Measurements from ENCODE around the gene SPDYC.

DNA sequence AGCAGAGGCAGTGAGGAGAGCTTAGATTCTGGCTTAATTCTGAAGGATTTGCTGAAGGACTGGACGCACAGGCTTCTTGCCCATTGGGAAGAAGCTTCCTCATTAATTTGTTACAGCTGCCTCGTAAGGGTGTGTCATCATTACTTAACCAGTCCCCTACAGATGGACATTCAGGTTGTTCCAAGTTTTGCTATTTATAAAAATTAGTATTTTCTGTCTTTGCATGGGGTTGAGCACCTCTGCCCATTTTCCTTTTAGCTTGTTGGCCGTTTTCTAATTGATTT lies 49.8 kb downstream of the SPDYC start:
- TF ChIP-seq, protein P1, sequence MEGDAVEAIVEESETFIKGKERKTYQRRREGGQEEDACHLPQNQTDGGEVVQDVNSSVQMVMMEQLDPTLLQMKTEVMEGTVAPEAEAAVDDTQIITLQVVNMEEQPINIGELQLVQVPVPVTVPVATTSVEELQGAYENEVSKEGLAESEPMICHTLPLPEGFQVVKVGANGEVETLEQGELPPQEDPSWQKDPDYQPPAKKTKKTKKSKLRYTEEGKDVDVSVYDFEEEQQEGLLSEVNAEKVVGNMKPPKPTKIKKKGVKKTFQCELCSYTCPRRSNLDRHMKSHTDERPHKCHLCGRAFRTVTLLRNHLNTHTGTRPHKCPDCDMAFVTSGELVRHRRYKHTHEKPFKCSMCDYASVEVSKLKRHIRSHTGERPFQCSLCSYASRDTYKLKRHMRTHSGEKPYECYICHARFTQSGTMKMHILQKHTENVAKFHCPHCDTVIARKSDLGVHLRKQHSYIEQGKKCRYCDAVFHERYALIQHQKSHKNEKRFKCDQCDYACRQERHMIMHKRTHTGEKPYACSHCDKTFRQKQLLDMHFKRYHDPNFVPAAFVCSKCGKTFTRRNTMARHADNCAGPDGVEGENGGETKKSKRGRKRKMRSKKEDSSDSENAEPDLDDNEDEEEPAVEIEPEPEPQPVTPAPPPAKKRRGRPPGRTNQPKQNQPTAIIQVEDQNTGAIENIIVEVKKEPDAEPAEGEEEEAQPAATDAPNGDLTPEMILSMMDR (IDR thresholded peaks at IDR 0.05; ENCODE audit: low read length), result no peak
- TF ChIP-seq EZH2 (optimal IDR thresholded peaks at IDR 0.05; ENCODE audit: low read depth, low read length), result no peak

Data from MM.1S (cell line).